Heart left ventricle (tissue), 13 donors: Measurements from ENCODE around the gene MDFIC.

Experiments used
- POLR2A ChIP-seq, 2 donors: fragments of 450-650 bp; IDR thresholded peaks; one replicate each; pipeline ENCODE4 v1.6.1; 2017; ENCODE audit warnings: antibody characterized with exemption in 2 of 2, mild to moderate bottlenecking in 2 of 2, moderate library complexity in 2 of 2
- TF ChIP-seq, protein P1 (sequence below), 12 donors: fragments of 200-600 bp; sonication (generic) in 4 of 12; IDR thresholded peaks; one replicate each; pipeline versions ENCODE4 v1.5.0 to v1.8.0; 2018 to 2022; ENCODE audit warnings: antibody characterized with exemption in 12 of 12, mild to moderate bottlenecking in 5 of 12
- donor health status: ischemic (EF 13 %, LVEDD 7.1; RV severe dilation, severe dysfunction).
- donor health status: DM: no; HTN: yes; CAD: no.
- donor health status: DM: no; HTN: no; CAD: no.
- donor health status: ischemic (EF 25% LVEDD 6.9; RV normal size, moderate dysfunction).
- donor health status: ischemic (EF 25% LVEDD 5.7; RV mildly dilated, moderate dysfunction).
- donor health status: ischemic (EF 35%, LVEDD 5.7; RV mildly dilated, moderate dysfunction).
- donor health status: nonischemic (EF 11% LVEDD 7.7; RV severe dilation, severe dysfunction).
- donor health status: DM: yes; HTN: yes; CAD: no.
- donor health status: PGD.
- donor health status: ischemic (EF 29% LVEDD 5.4; RV normal size, mild dysfunction).
- donor health status: nonischemic (EF 23%, LVEDD 6.1; RV moderate dilation, normal function).

DNA sequence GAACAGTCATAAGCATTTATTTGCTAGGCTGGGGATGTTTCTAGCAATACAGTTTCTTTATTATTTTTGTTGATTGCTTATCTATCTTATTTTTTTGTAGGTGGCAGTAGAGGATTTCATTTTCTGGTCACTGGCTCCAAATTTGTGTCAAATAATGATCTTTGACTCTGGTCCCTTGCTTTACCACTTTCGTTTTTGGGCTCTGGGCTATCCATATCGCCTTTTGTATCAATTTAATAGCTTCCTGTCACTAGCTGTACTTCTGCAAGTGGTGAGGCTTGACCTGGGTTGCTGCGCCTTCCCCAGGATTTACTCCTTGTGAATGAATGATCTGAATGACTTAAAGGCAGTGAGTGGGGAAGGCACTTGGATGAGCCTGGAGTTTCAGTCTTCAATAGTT, 48.4 kb downstream of the MDFIC start:
- TF ChIP-seq, protein P1, sequence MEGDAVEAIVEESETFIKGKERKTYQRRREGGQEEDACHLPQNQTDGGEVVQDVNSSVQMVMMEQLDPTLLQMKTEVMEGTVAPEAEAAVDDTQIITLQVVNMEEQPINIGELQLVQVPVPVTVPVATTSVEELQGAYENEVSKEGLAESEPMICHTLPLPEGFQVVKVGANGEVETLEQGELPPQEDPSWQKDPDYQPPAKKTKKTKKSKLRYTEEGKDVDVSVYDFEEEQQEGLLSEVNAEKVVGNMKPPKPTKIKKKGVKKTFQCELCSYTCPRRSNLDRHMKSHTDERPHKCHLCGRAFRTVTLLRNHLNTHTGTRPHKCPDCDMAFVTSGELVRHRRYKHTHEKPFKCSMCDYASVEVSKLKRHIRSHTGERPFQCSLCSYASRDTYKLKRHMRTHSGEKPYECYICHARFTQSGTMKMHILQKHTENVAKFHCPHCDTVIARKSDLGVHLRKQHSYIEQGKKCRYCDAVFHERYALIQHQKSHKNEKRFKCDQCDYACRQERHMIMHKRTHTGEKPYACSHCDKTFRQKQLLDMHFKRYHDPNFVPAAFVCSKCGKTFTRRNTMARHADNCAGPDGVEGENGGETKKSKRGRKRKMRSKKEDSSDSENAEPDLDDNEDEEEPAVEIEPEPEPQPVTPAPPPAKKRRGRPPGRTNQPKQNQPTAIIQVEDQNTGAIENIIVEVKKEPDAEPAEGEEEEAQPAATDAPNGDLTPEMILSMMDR (IDR thresholded peaks at IDR 0.05) = no peak
- TF ChIP-seq POLR2A (IDR thresholded peaks at IDR 0.05) = no peak
